Hippocampal formation (tissue), 2 donors: ENCODE measurements around the gene ERFE.

Experiments
- DNase-seq, 2 donors: peaks; one replicate each; lab custom pipeline; 2025; lab: John Stamatoyannopoulos, UW

ERFE gene

GRCh38 chr2:238155051-238155760 is 3.6 kb upstream of the ERFE start:
- DNase-seq, result no peak

GRCh38 chr2:238155761-238156694 is 2.7 kb upstream of the ERFE start:
- no peak for DNase-seq

GRCh38 chr2:238157506-238158017 is 1.2 kb upstream of the ERFE start:
- DNase-seq, result no peak

- DNase-seq, result no peak
These were observed 707 bp upstream of the ERFE start for GRCh38 chr2:238158018-238158508.

- no peak for DNase-seq
These were observed 335 bp downstream of the ERFE start for GRCh38 chr2:238159071-238159539.

GRCh38 chr2:238159661-238160205 is 963 bp downstream of the ERFE start:
- no peak for DNase-seq

GRCh38 chr2:238160206-238161129 is 1.7 kb downstream of the ERFE start:
- DNase-seq, result no peak

- DNase-seq, result no peak
These were observed 2.7 kb downstream of the ERFE start for GRCh38 chr2:238161291-238162051.

- no peak for DNase-seq
These were observed 3.6 kb downstream of the ERFE start for GRCh38 chr2:238162251-238162845.

GRCh38 chr2:238162846-238163441 is 4.2 kb downstream of the ERFE start:
- DNase-seq, result no peak

- DNase-seq, result no peak
These were observed 4.9 kb downstream of the ERFE start for GRCh38 chr2:238163481-238164198.

GRCh38 chr2:238164906-238165287 is 6.1 kb downstream of the ERFE start:
- no peak for DNase-seq

GRCh38 chr2:238165288-238165921 is 6.6 kb downstream of the ERFE start:
- DNase-seq, result no peak

- no peak for DNase-seq
These were observed 7.9 kb downstream of the ERFE start for GRCh38 chr2:238166391-238167343.

- DNase-seq, result no peak
These were observed 8.6 kb downstream of the ERFE start for GRCh38 chr2:238167344-238167715.

- no peak for DNase-seq
These were observed 9.0 kb downstream of the ERFE start for GRCh38 chr2:238167761-238168160.
